H9 (cell line): Measurements from ENCODE around the gene MINDY4. TPM values are rescaled to one million over a fixed set of nuclear protein-coding genes. Genes with fewer than 3 reads are reported as not detected.

Experiments
- DNase-seq: peaks from one replicate; pipeline ENCODE4 v3.0.0-alpha.2; 2017
- H2AFZ ChIP-seq: one replicate; pipeline ENCODE4 v1.6.1; 2013; ENCODE audit warnings: mild to moderate bottlenecking, low read length, control low read depth, moderate library complexity
- H2AK5ac ChIP-seq: 2 replicates; pipeline ENCODE4 v1.6.1; 2013; ENCODE audit warnings: low read length, control low read depth, mixed read lengths; ENCODE audit not compliant: insufficient read length
- H2BK120ac ChIP-seq: one replicate; pipeline ENCODE4 v1.6.1; 2013; ENCODE audit warnings: low read depth, mild to moderate bottlenecking, low read length, control low read depth, inconsistent platforms; ENCODE audit not compliant: poor library complexity, severe bottlenecking
- H2BK12ac ChIP-seq: 2 replicates; pipeline ENCODE4 v1.6.1; 2013; ENCODE audit warnings: low read length, control low read depth, mixed read lengths, low read depth; ENCODE audit not compliant: insufficient read length
- H2BK15ac ChIP-seq: 2 replicates; pipeline ENCODE4 v1.6.1; 2013; ENCODE audit warnings: low read depth, low read length, control low read depth
- H2BK20ac ChIP-seq: one replicate; pipeline ENCODE4 v1.6.1; 2013; ENCODE audit warnings: low read depth, mild to moderate bottlenecking, low read length, control low read depth, inconsistent platforms; ENCODE audit not compliant: poor library complexity, severe bottlenecking
- H2BK5ac ChIP-seq: 2 replicates; pipeline ENCODE4 v1.6.1; 2013; ENCODE audit warnings: low read length, control low read depth, mixed read lengths; ENCODE audit not compliant: insufficient read length
- H3K14ac ChIP-seq: 2 replicates; pipeline ENCODE4 v1.6.1; 2013; ENCODE audit warnings: low read length, control low read depth; ENCODE audit not compliant: insufficient read depth
- H3K18ac ChIP-seq: 2 replicates; pipeline ENCODE4 v1.6.1; 2013; ENCODE audit warnings: low read depth, mild to moderate bottlenecking, mixed read lengths, low read length, control low read depth; ENCODE audit not compliant: insufficient read length
- H3K23ac ChIP-seq: 2 replicates; pipeline ENCODE4 v1.6.1; 2013; ENCODE audit warnings: low read length, control low read depth, mixed read lengths, low read depth; ENCODE audit not compliant: insufficient read length
- H3K23me2 ChIP-seq: 2 replicates; pipeline ENCODE4 v1.6.1; 2013; ENCODE audit warnings: low read depth, mild to moderate bottlenecking, mixed read lengths, low read length, control low read depth; ENCODE audit not compliant: insufficient read length, poor library complexity, severe bottlenecking
- H3K27ac ChIP-seq: 2 replicates; pipeline ENCODE4 v1.5.1; 2013; ENCODE audit warnings: low read length, control low read depth, mixed read lengths, low read depth; ENCODE audit not compliant: insufficient read length
- H3K27me3 ChIP-seq: 2 replicates; pipeline ENCODE4 v1.6.1; 2013; ENCODE audit warnings: low read length, control low read depth, inconsistent platforms; ENCODE audit not compliant: insufficient read depth
- H3K4ac ChIP-seq: 2 replicates; pipeline ENCODE4 v1.6.1; 2013; ENCODE audit warnings: low read depth, mild to moderate bottlenecking, control low read depth, inconsistent platforms, low read length, moderate library complexity
- H3K4me1 ChIP-seq: 2 replicates; pipeline ENCODE4 v1.6.1; 2013; ENCODE audit warnings: low read length, control low read depth, inconsistent platforms; ENCODE audit not compliant: insufficient read depth
- H3K4me2 ChIP-seq: 2 replicates; pipeline ENCODE4 v1.6.1; 2013; ENCODE audit warnings: low read length, control low read depth, mixed read lengths; ENCODE audit not compliant: insufficient read length, insufficient read depth
- H3K56ac ChIP-seq: 2 replicates; pipeline ENCODE4 v1.6.1; 2013; ENCODE audit warnings: low read depth, mild to moderate bottlenecking, mixed read lengths, low read length, control low read depth; ENCODE audit not compliant: insufficient read length
- H3K79me1 ChIP-seq: 2 replicates; pipeline ENCODE4 v1.6.1; 2013; ENCODE audit warnings: low read depth, mild to moderate bottlenecking, moderate library complexity, low read length, control low read depth, inconsistent platforms; ENCODE audit not compliant: insufficient read depth, poor library complexity, severe bottlenecking
- H3K79me2 ChIP-seq: 2 replicates; pipeline ENCODE4 v1.6.1; 2013; ENCODE audit warnings: low read length, control low read depth, inconsistent platforms; ENCODE audit not compliant: insufficient read depth
- H3K9ac ChIP-seq: 2 replicates; pipeline ENCODE4 v1.6.1; 2013; ENCODE audit warnings: low read length, control low read depth, mixed read lengths; ENCODE audit not compliant: insufficient read length; ENCODE audit errors: extremely low read depth
- H3K9me3 ChIP-seq: one replicate; pipeline ENCODE4 v1.6.1; 2013; ENCODE audit warnings: low read depth, low read length, inconsistent platforms; ENCODE audit not compliant: control insufficient read depth
- H3T11ph ChIP-seq: one replicate; pipeline ENCODE4 v1.6.1; 2013; ENCODE audit warnings: mild to moderate bottlenecking, low read length, control low read depth, inconsistent platforms
- H4K20me1 ChIP-seq: one replicate; pipeline ENCODE4 v1.6.1; 2013; ENCODE audit not compliant: control insufficient read depth, insufficient read length, insufficient read depth
- H4K5ac ChIP-seq: 2 replicates; pipeline ENCODE4 v1.6.1; 2013; ENCODE audit warnings: low read depth, mild to moderate bottlenecking, mixed read lengths, low read length, control low read depth; ENCODE audit not compliant: insufficient read length
- H4K8ac ChIP-seq: replicated peaks from 2 replicates; pipeline ENCODE4 v1.6.1; 2013; ENCODE audit warnings: low read length, control low read depth, mixed read lengths, low read depth; ENCODE audit not compliant: insufficient read length
- H4K91ac ChIP-seq: 2 replicates; pipeline ENCODE4 v1.6.1; 2013; ENCODE audit warnings: low read depth, mild to moderate bottlenecking, moderate library complexity, mixed read lengths, low read length, control low read depth; ENCODE audit not compliant: insufficient read length
- H3K27ac Mint-ChIP-seq, 3 experiments: 2 replicates in 2 of 3; 3 replicates in 1 of 3; pipeline ENCODE4 v1.8.0; 2020 to 2021; ENCODE audit warnings: mixed read lengths in 3 of 3, mild to moderate bottlenecking in 1 of 3, moderate library complexity in 1 of 3
- H3K27me3 Mint-ChIP-seq: 2 replicates; pipeline ENCODE4 v1.8.0; 2021; ENCODE audit warnings: low read depth, mild to moderate bottlenecking, moderate library complexity, mixed read lengths
- H3K36me3 Mint-ChIP-seq, 3 experiments: 2 replicates in 2 of 3; 3 replicates in 1 of 3; pipeline ENCODE4 v1.8.0; 2020 to 2021; ENCODE audit warnings: low read depth in 3 of 3, mixed read lengths in 3 of 3; ENCODE audit not compliant: insufficient read depth in 1 of 3
- H3K4me1 Mint-ChIP-seq, 2 experiments: 2 replicates each; pipeline ENCODE4 v1.8.0; 2020; ENCODE audit warnings: mixed read lengths in 2 of 2
- H3K4me3 Mint-ChIP-seq, 2 experiments: 2 replicates in 1 of 2; 3 replicates in 1 of 2; pipeline ENCODE4 v1.8.0; 2020 to 2021; ENCODE audit warnings: mild to moderate bottlenecking in 2 of 2, mixed read lengths in 2 of 2, moderate library complexity in 1 of 2
- H3K9me3 Mint-ChIP-seq, 2 experiments: 2 replicates in 1 of 2; 3 replicates in 1 of 2; pipeline ENCODE4 v1.8.0; 2020; ENCODE audit warnings: mild to moderate bottlenecking in 2 of 2, mixed read lengths in 2 of 2, moderate library complexity in 1 of 2
- WGBS: extraction: QIAGEN DNeasy Blood & Tissue Kit; methylation state at CpG from one replicate; pipeline ENCODE4 v1.1.7; 2013; ENCODE audit warnings: missing lambda C conversion rate, low lambda C conversion rate, mixed read lengths; ENCODE audit not compliant: insufficient read length; ENCODE audit errors: extremely low coverage; 5-methylcytosine and 5-hydroxymethylcytosine counted together
- total RNA-seq: library from RNA; stranded (reverse); gene quantifications from 2 replicates; pipeline ENCODE4 v1.2.1, GENCODE V29; 2021
- TF ChIP-seq, protein P1 (sequence below): fragments of 200-600 bp; sonication (generic); conservative IDR thresholded peaks from 3 replicates; pipeline ENCODE4 v1.8.0; 2021; ENCODE audit warnings: antibody characterized with exemption, mild to moderate bottlenecking

The MINDY4 gene
- total RNA-seq, 1 experiment from 2014 or later = 3.1 TPM

DNA sequence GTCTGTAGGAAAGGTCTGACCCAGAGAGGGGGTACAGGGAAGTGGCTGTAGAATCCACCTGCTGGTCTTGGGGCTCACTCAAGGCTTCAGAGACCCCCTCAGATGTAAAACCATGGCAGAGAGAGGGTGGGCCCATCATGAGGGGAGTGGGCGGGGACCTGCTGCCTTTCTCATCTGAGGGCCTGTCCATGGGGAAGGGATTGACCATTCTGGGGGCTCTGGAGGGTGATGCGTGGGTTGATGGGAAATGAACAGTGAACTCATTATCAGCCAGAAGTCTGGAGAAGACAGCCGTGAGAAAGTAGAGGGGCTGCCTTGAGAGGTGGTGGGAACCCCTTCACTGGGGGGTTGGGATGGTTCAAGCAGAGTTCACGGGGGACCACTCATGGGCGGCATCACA is 66.8 kb downstream of the MINDY4 start:
- Mint-ChIP-seq H3K4me3 (no peak overlapping the region), H3K4me1 (peaks cover 4% of the 10 kb centered on the region in 2 experiments; a peak in 1 of 4 replicates), H3K36me3 (peaks cover 17 to 28% (median 20%) of the 10 kb centered on the region in 3 experiments), H3K9me3 (peaks cover 20 to 25% of the 10 kb centered on the region in 2 experiments), H3K27me3 (peaks cover 5% of the 10 kb centered on the region), H3K27ac (no peak overlapping the region)
- Histone ChIP-seq H3T11ph (no peak overlapping the region), H4K91ac (no peak overlapping the region), H4K8ac (no peak overlapping the region), H3K56ac (no peak overlapping the region), H3K18ac (no peak overlapping the region), H3K27me3 (no peaks in the 10 kb centered on the region), H3K23me2 (no peaks in the 10 kb centered on the region), H3K9ac (no peak overlapping the region), H2BK12ac (no peak overlapping the region), H2BK5ac (no peak overlapping the region), H3K14ac (no peak overlapping the region), H3K79me1 (no peaks in the 10 kb centered on the region), H3K4me2 (no peak overlapping the region), H4K20me1 (no peaks in the 10 kb centered on the region), H3K23ac (no peak overlapping the region), H2BK20ac (no peak overlapping the region), H2AFZ (no peak overlapping the region), H3K79me2 (no peaks in the 10 kb centered on the region), H4K5ac (no peak overlapping the region), H3K4me1 (no peaks in the 10 kb centered on the region), H3K9me3 (no peaks in the 10 kb centered on the region), H2BK120ac (no peak overlapping the region), H2BK15ac (no peak overlapping the region), H2AK5ac (no peak overlapping the region), H3K4ac (no peak overlapping the region), H3K27ac (no peak overlapping the region)
- TF ChIP-seq, protein P1, sequence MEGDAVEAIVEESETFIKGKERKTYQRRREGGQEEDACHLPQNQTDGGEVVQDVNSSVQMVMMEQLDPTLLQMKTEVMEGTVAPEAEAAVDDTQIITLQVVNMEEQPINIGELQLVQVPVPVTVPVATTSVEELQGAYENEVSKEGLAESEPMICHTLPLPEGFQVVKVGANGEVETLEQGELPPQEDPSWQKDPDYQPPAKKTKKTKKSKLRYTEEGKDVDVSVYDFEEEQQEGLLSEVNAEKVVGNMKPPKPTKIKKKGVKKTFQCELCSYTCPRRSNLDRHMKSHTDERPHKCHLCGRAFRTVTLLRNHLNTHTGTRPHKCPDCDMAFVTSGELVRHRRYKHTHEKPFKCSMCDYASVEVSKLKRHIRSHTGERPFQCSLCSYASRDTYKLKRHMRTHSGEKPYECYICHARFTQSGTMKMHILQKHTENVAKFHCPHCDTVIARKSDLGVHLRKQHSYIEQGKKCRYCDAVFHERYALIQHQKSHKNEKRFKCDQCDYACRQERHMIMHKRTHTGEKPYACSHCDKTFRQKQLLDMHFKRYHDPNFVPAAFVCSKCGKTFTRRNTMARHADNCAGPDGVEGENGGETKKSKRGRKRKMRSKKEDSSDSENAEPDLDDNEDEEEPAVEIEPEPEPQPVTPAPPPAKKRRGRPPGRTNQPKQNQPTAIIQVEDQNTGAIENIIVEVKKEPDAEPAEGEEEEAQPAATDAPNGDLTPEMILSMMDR = no peak
- peak; percentile 9 for DNase-seq
- no CpG with 5 or more reads among the region's 5 CpGs for WGBS
